ENCODE data around the gene RPE.

The RPE gene

DNA sequence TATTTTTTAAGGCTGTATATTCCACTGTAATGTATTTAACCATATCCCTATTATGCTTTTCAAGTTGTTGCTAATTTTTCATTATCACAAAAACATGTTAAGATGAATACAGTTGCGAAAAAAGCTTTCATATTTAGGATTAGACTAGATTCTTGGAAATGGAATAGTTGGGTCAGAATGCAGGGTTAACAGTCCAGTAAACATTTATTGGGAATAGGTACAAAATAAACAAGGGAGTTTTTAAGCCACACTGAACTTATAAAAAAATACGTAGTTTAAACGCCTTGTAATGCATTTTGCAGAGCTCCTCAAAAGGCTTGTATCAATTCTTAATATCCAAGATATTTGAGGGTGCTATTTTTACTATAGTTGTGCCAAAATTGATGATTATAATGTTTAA, 35.6 kb downstream of the RPE start:
- Histone ChIP-seq H3K9me2 (replicated peaks; ENCODE audit: insufficient read depth, low read length) (no peaks in the 10 kb centered on the region), H2AFZ (ENCODE audit: low read depth, low read length, severe bottlenecking) (no peak overlapping the region), H3K36me3 (ENCODE audit: low read length) (peaks cover 12% of the 10 kb centered on the region; the same call in 1 of the 2 replicates)

DNA sequence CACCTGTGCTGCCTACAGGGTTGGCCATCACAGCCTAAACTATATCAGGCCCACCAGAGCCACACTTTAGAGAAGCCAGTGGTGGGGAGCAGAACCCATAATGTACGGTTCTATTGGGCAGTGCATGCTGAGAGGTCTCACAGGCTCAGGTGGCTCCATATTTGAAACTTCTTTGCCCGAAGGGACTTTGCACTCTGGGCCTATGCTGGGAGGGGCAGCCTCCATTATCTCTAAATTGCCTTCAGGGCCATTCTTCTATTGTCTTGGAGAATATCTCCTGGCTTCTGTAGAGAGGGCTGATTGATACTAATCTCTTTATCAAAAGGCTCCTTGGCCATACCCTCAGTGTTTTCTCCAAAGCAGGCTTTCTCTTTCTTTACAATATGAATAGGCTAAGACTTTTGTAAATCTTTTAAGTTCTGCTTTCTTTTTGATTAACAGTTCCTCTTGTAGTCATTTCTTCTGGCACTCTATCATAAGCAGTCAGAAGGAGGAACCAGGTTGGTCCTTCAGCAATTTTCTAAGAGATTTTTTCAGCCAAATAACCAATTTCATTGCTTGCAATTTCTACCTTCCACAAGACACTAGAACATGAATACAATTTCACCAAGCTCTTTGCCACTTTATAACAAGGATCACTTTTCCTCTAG, 44.5 kb downstream of the RPE start:
- Histone ChIP-seq H3K36me3 (ENCODE audit: low read length) (0 out of 2 replicates have a peak, but pooled peaks cover 2% of the 10 kb centered on the region), H3F3A (ENCODE audit: insufficient read depth) (no peaks in the 10 kb centered on the region), H2AFZ (ENCODE audit: low read depth, low read length, severe bottlenecking) (no peak overlapping the region), H3K9ac (ENCODE audit: low read length) (no peak overlapping the region), H3K27me3 (ENCODE audit: low read length) (no peaks in the 10 kb centered on the region), H3K9me2 (replicated peaks; ENCODE audit: insufficient read depth, low read length) (no peaks in the 10 kb centered on the region), H3K27ac (ENCODE audit: low read depth, low read length) (no peak overlapping the region), H3K4me3 (ENCODE audit: insufficient read depth, low read length, poor library complexity, severe bottlenecking) (no peak overlapping the region), H3K4me2 (ENCODE audit: low read depth, low read length, poor library complexity, severe bottlenecking) (no peak overlapping the region), H4K20me1 (ENCODE audit: low read depth, low read length) (no peaks in the 10 kb centered on the region), H3K79me2 (ENCODE audit: insufficient read depth, low read length) (no peaks in the 10 kb centered on the region), H3K9me3 (ENCODE audit: insufficient read depth, low read length) (no peaks in the 10 kb centered on the region)
- TF ChIP-seq EZH2phosphoT487 (conservative IDR thresholded peaks at IDR 0.05; ENCODE audit: low read length) (no peak), CTCF (IDR thresholded peaks at IDR 0.05; ENCODE audit: insufficient read depth, low read length, poor library complexity, severe bottlenecking) (no peak)

More for the DNA sequence above, 35.6 kb downstream of the RPE start:
- Histone ChIP-seq H3K27me3 (ENCODE audit: low read length) (no peaks in the 10 kb centered on the region), H3K9ac (ENCODE audit: low read length) (no peak overlapping the region), H3F3A (ENCODE audit: insufficient read depth) (peaks cover 8% of the 10 kb centered on the region; the same call in 1 of the 2 replicates), H3K9me3 (ENCODE audit: insufficient read depth, low read length) (no peaks in the 10 kb centered on the region), H3K27ac (ENCODE audit: low read depth, low read length) (no peak overlapping the region), H3K4me3 (ENCODE audit: insufficient read depth, low read length, poor library complexity, severe bottlenecking) (no peak overlapping the region), H4K20me1 (ENCODE audit: low read depth, low read length) (no peaks in the 10 kb centered on the region), H3K4me2 (ENCODE audit: low read depth, low read length, poor library complexity, severe bottlenecking) (no peak overlapping the region), H3K79me2 (ENCODE audit: insufficient read depth, low read length) (no peaks in the 10 kb centered on the region)
- no peak for TF ChIP-seq EZH2phosphoT487 (conservative IDR thresholded peaks at IDR 0.05; ENCODE audit: low read length)
- no peak for TF ChIP-seq CTCF (IDR thresholded peaks at IDR 0.05; ENCODE audit: insufficient read depth, low read length, poor library complexity, severe bottlenecking)

DNA sequence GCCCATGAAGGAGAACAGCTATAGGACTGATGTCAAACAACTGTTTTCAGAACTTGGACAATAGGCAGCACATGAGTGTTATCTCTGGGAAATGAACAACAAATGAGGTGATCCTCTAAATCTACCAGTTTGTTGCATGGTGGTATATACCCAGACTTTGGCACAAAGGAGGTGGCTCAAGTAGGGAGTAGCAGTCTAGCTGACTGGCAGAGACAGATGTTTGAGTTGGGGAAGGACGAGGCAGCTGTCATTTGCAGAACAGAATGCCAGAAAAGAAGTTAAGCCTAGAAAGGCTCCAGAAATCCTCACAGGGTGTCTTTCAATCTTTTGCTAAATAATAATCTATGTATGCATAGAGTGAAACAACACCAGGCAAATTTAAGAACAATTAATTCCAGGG, 47.4 kb downstream of the RPE start:
- no peaks in the 10 kb centered on the region for H3K27me3 ChIP-seq (ENCODE audit: low read length)
- 0 out of 2 replicates have a peak, but pooled peaks cover 3% of the 10 kb centered on the region for H3K9me3 ChIP-seq (ENCODE audit: insufficient read depth, low read length)
- no peaks in the 10 kb centered on the region for H3K79me2 ChIP-seq (ENCODE audit: insufficient read depth, low read length)
- H2AFZ ChIP-seq (ENCODE audit: low read depth, low read length, severe bottlenecking), result no peak overlapping the region
- H3K4me2 ChIP-seq (ENCODE audit: low read depth, low read length, poor library complexity, severe bottlenecking), result no peak overlapping the region
- no peaks in the 10 kb centered on the region for H3K9me2 ChIP-seq (replicated peaks; ENCODE audit: insufficient read depth, low read length)
- H3K9ac ChIP-seq (ENCODE audit: low read length), result no peak overlapping the region
- no peaks in the 10 kb centered on the region for H4K20me1 ChIP-seq (ENCODE audit: low read depth, low read length)
- 0 out of 2 replicates have a peak, but pooled peaks cover 2% of the 10 kb centered on the region for H3K36me3 ChIP-seq (ENCODE audit: low read length)
- H3K27ac ChIP-seq (ENCODE audit: low read depth, low read length), result no peak overlapping the region
- no peak for TF ChIP-seq CTCF (IDR thresholded peaks at IDR 0.05; ENCODE audit: insufficient read depth, low read length, poor library complexity, severe bottlenecking)
- TF ChIP-seq EZH2phosphoT487 (conservative IDR thresholded peaks at IDR 0.05; ENCODE audit: low read length), result no peak
- no peaks in the 10 kb centered on the region for H3F3A ChIP-seq (ENCODE audit: insufficient read depth)
- no peak overlapping the region for H3K4me3 ChIP-seq (ENCODE audit: insufficient read depth, low read length, poor library complexity, severe bottlenecking)
